Measurements from ENCODE around the gene NIF3L1. TPM values are rescaled to one million over a fixed set of nuclear protein-coding genes. Genes with fewer than 3 reads are reported as not detected.

NIF3L1 gene
- total and polyA plus RNA-seq, 2 of the 13 experiments (the other 11 are each of a cell fraction or from before 2014, with no cell fraction given): 67.9 to 75.2 TPM

GRCh38 chr2:200888704-200889625, at the start of gene NIF3L1, which contains the start of gene PPIL3 (continued):
- no peak; the same call in 1 of the 2 replicates for TF ChIP-seq ZFP36L2 (CRISPR knock-in tag; IDR thresholded peaks at IDR 0.05)
- peak; percentile 17; the same call in 1 of the 2 replicates for TF ChIP-seq HOMEZ (CRISPR knock-in tag; IDR thresholded peaks at IDR 0.05; ENCODE audit: low read depth)
- TF ChIP-seq CENPX (CRISPR knock-in tag; IDR thresholded peaks at IDR 0.05): no peak
- TF ChIP-seq ZNF503 (CRISPR knock-in tag; IDR thresholded peaks at IDR 0.05): 0 out of 2 replicates have a peak, but pooled peaks have one; percentile 36
- no peak for TF ChIP-seq CREBL2 (CRISPR knock-in tag; IDR thresholded peaks at IDR 0.05; ENCODE audit: borderline replicate concordance)
- 0 out of 2 replicates have a peak, but pooled peaks have one; percentile 71 for TF ChIP-seq ZNF20 (CRISPR knock-in tag; IDR thresholded peaks at IDR 0.05)
- TF ChIP-seq JUND (CRISPR knock-in tag; IDR thresholded peaks at IDR 0.05): no peak
- TF ChIP-seq ZFYVE20 (CRISPR knock-in tag; IDR thresholded peaks at IDR 0.05; ENCODE audit: borderline replicate concordance, low read depth): 0 out of 2 replicates have a peak, but pooled peaks have one; percentile 21
- TF ChIP-seq ZNF530 (CRISPR knock-in tag; IDR thresholded peaks at IDR 0.05; ENCODE audit: low read depth): no peak
- TF ChIP-seq ZNF160 (CRISPR knock-in tag; IDR thresholded peaks at IDR 0.05): 0 out of 2 replicates have a peak, but pooled peaks have one; percentile 4
- no peak for TF ChIP-seq CSRNP2 (CRISPR knock-in tag; conservative IDR thresholded peaks at IDR 0.05; ENCODE audit: low read depth)
- TF ChIP-seq MBNL3 (CRISPR knock-in tag; conservative IDR thresholded peaks at IDR 0.05): no peak
- TF ChIP-seq ZNF549 (CRISPR knock-in tag; IDR thresholded peaks at IDR 0.05): no peak
- no peak for TF ChIP-seq NFYC (CRISPR knock-in tag; IDR thresholded peaks at IDR 0.05)
- TF ChIP-seq BATF2 (CRISPR knock-in tag; IDR thresholded peaks at IDR 0.05): no peak; the same call in 1 of the 2 replicates
- TF ChIP-seq NR1H2 (CRISPR knock-in tag; IDR thresholded peaks at IDR 0.05; ENCODE audit: borderline replicate concordance, low read depth): no peak; the same call in 1 of the 2 replicates
- TF ChIP-seq ZNF558 (CRISPR knock-in tag; IDR thresholded peaks at IDR 0.05; ENCODE audit: borderline replicate concordance): peak; percentile 95
- TF ChIP-seq ZNF816 (CRISPR knock-in tag; IDR thresholded peaks at IDR 0.05; ENCODE audit: borderline replicate concordance): no peak
- peak; percentile 71 for TF ChIP-seq FOSL2 (CRISPR knock-in tag; IDR thresholded peaks at IDR 0.05)
- no peak for TF ChIP-seq TBP (CRISPR knock-in tag; IDR thresholded peaks at IDR 0.05)
- 0 out of 2 replicates have a peak, but pooled peaks have one; percentile 48 for TF ChIP-seq HES4 (CRISPR knock-in tag; IDR thresholded peaks at IDR 0.05; ENCODE audit: borderline replicate concordance)
- peak; percentile 23; the same call in 1 of the 2 replicates for TF ChIP-seq CHD2 (IDR thresholded peaks at IDR 0.05; ENCODE audit: low read depth, low read length)
